SK-N-SH (cell line): ENCODE results near the gene LRP5. TPM values are rescaled to one million over a fixed set of nuclear protein-coding genes. Genes with fewer than 3 reads are reported as not detected.

Experiments
- CTCF ChIA-PET: fragments of 300-600, 350-600 bp; formaldehyde crosslinking; extraction: SDS; loops from one replicate; lab custom pipeline; 2021; lab: Yijun Ruan, JAX
- POLR2A ChIA-PET: fragments of 350-600 bp; sonication (Branson Sonifier 250); formaldehyde crosslinking; extraction: SDS; loops from one replicate; lab custom pipeline; 2020; ENCODE audit warnings: antibody characterized with exemption, inconsistent platforms; lab: Yijun Ruan, JAX
- DNase-seq: peaks from one replicate; pipeline ENCODE4 v3.0.0; 2012
- H2AFZ ChIP-seq: fragments of 200-600 bp; sonication (generic); 2 replicates; pipeline ENCODE4 v1.8.1; 2016; ENCODE audit warnings: antibody characterized with exemption, mild to moderate bottlenecking, low read depth
- H3F3A ChIP-seq: fragments of 200-600 bp; sonication (generic); replicated peaks from 2 replicates; pipeline ENCODE3; 2016; ENCODE audit warnings: antibody characterized with exemption, mild to moderate bottlenecking; ENCODE audit not compliant: insufficient read depth
- H3K27ac ChIP-seq, 2 experiments: fragments of 200-500 bp in 1 of 2; fragments of 200-600 bp in 1 of 2; sonication (Bioruptor generic) in 1 of 2; sonication (generic), shearing (Covaris generic) in 1 of 2; 2 replicates each; pipeline versions ENCODE4 v1.5.1 to v1.6.1; 2014 to 2016; ENCODE audit warnings: low read depth in 2 of 2, inconsistent platforms in 1 of 2, low read length in 1 of 2, mild to moderate bottlenecking in 1 of 2, mixed read lengths in 1 of 2
- H3K27me3 ChIP-seq: fragments of 200-600 bp; sonication (generic), shearing (Covaris generic); 2 replicates; pipeline ENCODE4 v1.6.1; 2016; ENCODE audit warnings: mixed run types; ENCODE audit not compliant: insufficient read depth
- H3K36me3 ChIP-seq, 2 experiments: fragments of 200-500 bp in 1 of 2; fragments of 200-600 bp in 1 of 2; sonication (Bioruptor generic) in 1 of 2; sonication (generic) in 1 of 2; replicated peaks in 1 of 2; 2 replicates each; pipeline versions ENCODE3 to v1.5.1; 2014 to 2016; ENCODE audit warnings: low read length in 1 of 2, mild to moderate bottlenecking in 1 of 2; ENCODE audit not compliant: insufficient read depth in 2 of 2, control insufficient read depth in 1 of 2
- H3K4me1 ChIP-seq, 2 experiments: fragments of 200-500 bp in 1 of 2; fragments of 200-600 bp in 1 of 2; sonication (Bioruptor generic) in 1 of 2; sonication (generic), shearing (Covaris generic) in 1 of 2; 2 replicates each; pipeline versions ENCODE4 v1.5.1 to v1.6.1; 2014 to 2016; ENCODE audit warnings: low read depth in 1 of 2, low read length in 1 of 2, mixed run types in 1 of 2; ENCODE audit not compliant: insufficient read depth in 2 of 2, control insufficient read depth in 1 of 2
- H3K4me2 ChIP-seq: fragments of 200-600 bp; sonication (generic), shearing (Covaris generic); 2 replicates; pipeline ENCODE4 v1.6.1; 2017; ENCODE audit warnings: mixed run types
- H3K4me3 ChIP-seq, 2 experiments: fragments of 200-500 bp in 1 of 2; fragments of 200-600 bp in 1 of 2; sonication (Bioruptor generic) in 1 of 2; sonication (generic), shearing (Covaris generic) in 1 of 2; 2 replicates each; pipeline versions ENCODE4 v1.5.1 to v1.8.1; 2014 to 2016; ENCODE audit warnings: low read depth in 2 of 2, inconsistent platforms in 1 of 2, low read length in 1 of 2, mild to moderate bottlenecking in 1 of 2, mixed read lengths in 1 of 2, moderate library complexity in 1 of 2
- H3K79me2 ChIP-seq: fragments of 200-600 bp; sonication (generic); 2 replicates; pipeline ENCODE4 v1.8.1; 2017; ENCODE audit warnings: mild to moderate bottlenecking; ENCODE audit not compliant: insufficient read depth
- H3K9ac ChIP-seq: fragments of 200-600 bp; sonication (generic); 2 replicates; pipeline ENCODE4 v1.6.1; 2017; ENCODE audit warnings: mixed run types
- H3K9me2 ChIP-seq: fragments of 200-600 bp; sonication (generic); 2 replicates; pipeline ENCODE4 v1.6.1; 2017; ENCODE audit warnings: mixed run types
- H3K9me3 ChIP-seq: fragments of 200-600 bp; sonication (generic); 2 replicates; pipeline ENCODE4 v1.6.1; 2017; ENCODE audit warnings: mixed run types, mild to moderate bottlenecking, moderate library complexity
- H4K20me1 ChIP-seq: fragments of 200-600 bp; sonication (generic); 2 replicates; pipeline ENCODE4 v1.6.1; 2017; ENCODE audit warnings: mild to moderate bottlenecking, mixed run types; ENCODE audit not compliant: insufficient read depth
- CTCF ChIP-seq: fragments of 200-600 bp; sonication (generic); IDR thresholded peaks from 2 replicates; pipeline ENCODE4 v1.6.1; 2017; ENCODE audit warnings: antibody characterized with exemption, mild to moderate bottlenecking, moderate library complexity
- ELF1 ChIP-seq: IDR thresholded peaks from 2 replicates; pipeline ENCODE4 v1.4.0; 2012
- EP300 ChIP-seq, 2 experiments: IDR thresholded peaks; 2 replicates each; pipeline versions ENCODE4 v1.4.0 to v1.6.1; 2012; ENCODE audit warnings: borderline replicate concordance in 1 of 2, low read depth in 1 of 2, low read length in 1 of 2
- EZH2phosphoT487 ChIP-seq: fragments of 200-600 bp; sonication (generic); IDR thresholded peaks from 2 replicates; pipeline ENCODE4 v1.6.1; 2017; ENCODE audit warnings: low read depth, mixed run types, mild to moderate bottlenecking, antibody characterized with exemption, moderate library complexity, borderline replicate concordance
- FOSL2 ChIP-seq: IDR thresholded peaks from 2 replicates; pipeline ENCODE4 v1.4.0; 2012; ENCODE audit warnings: low read depth, mild to moderate bottlenecking, moderate library complexity, borderline replicate concordance
- FOXM1 ChIP-seq: IDR thresholded peaks from 2 replicates; pipeline ENCODE4 v1.4.0; 2012; ENCODE audit warnings: low read depth, mild to moderate bottlenecking
- MAX ChIP-seq: IDR thresholded peaks from 2 replicates; pipeline ENCODE4 v1.4.0; 2012; ENCODE audit warnings: low read depth
- MEF2A ChIP-seq: IDR thresholded peaks from 2 replicates; pipeline ENCODE4 v1.4.0; 2012; ENCODE audit warnings: low read depth, borderline replicate concordance
- NFIC ChIP-seq: IDR thresholded peaks from 2 replicates; pipeline ENCODE4 v1.4.0; 2012; ENCODE audit warnings: borderline replicate concordance
- NRF1 ChIP-seq: IDR thresholded peaks from 2 replicates; pipeline ENCODE4 v1.6.1; 2012; ENCODE audit warnings: low read depth, mild to moderate bottlenecking, low read length
- PBX3 ChIP-seq: IDR thresholded peaks from 2 replicates; pipeline ENCODE4; 2012
- POLR2AphosphoS5 ChIP-seq: IDR thresholded peaks from 2 replicates; pipeline ENCODE4 v1.6.1; 2012; ENCODE audit warnings: low read depth, low read length
- RAD21 ChIP-seq: IDR thresholded peaks from 2 replicates; pipeline ENCODE4 v1.6.1; 2012; ENCODE audit warnings: mild to moderate bottlenecking, low read length
- RCOR1 ChIP-seq: fragments of 150-350 bp; IDR thresholded peaks from 2 replicates; pipeline ENCODE4 v1.6.1; 2017; ENCODE audit warnings: antibody characterized with exemption, low read length
- RFX5 ChIP-seq: IDR thresholded peaks from 2 replicates; pipeline ENCODE4 v1.6.1; 2012; ENCODE audit warnings: mild to moderate bottlenecking, improper control_type of control experiment, low read length
- RXRA ChIP-seq: IDR thresholded peaks from 2 replicates; pipeline ENCODE4 v1.4.0; 2012; ENCODE audit warnings: low read depth, mild to moderate bottlenecking, borderline replicate concordance
- SIN3A ChIP-seq: IDR thresholded peaks from 2 replicates; pipeline ENCODE4 v1.6.1; 2012; ENCODE audit warnings: low read depth, mild to moderate bottlenecking, low read length, moderate library complexity, borderline replicate concordance
- SMC3 ChIP-seq: IDR thresholded peaks from 2 replicates; pipeline ENCODE4 v1.6.1; 2012; ENCODE audit warnings: low read depth, low read length, improper control_type of control experiment
- TAF1 ChIP-seq: IDR thresholded peaks from 2 replicates; pipeline ENCODE4 v1.6.1; 2012; ENCODE audit warnings: low read depth, mild to moderate bottlenecking, low read length, moderate library complexity, borderline replicate concordance
- TCF12 ChIP-seq: IDR thresholded peaks from 2 replicates; pipeline ENCODE4 v1.4.0; 2012
- TEAD4 ChIP-seq: IDR thresholded peaks from 2 replicates; pipeline ENCODE4 v1.4.0; 2012; ENCODE audit warnings: mild to moderate bottlenecking, borderline replicate concordance; ENCODE audit not compliant: insufficient read depth
- USF1 ChIP-seq: IDR thresholded peaks from 2 replicates; pipeline ENCODE4 v1.4.0; 2012; ENCODE audit warnings: low read depth, borderline replicate concordance
- ZBTB33 ChIP-seq: IDR thresholded peaks from 2 replicates; pipeline ENCODE4 v1.4.0; 2012; ENCODE audit warnings: low read depth, borderline replicate concordance
- WGBS: methylation state at CpG from one replicate; pipeline ENCODE4 v1.1.6; 2017; ENCODE audit warnings: low lambda C conversion rate; 5-methylcytosine and 5-hydroxymethylcytosine counted together
- polyA plus RNA-seq, 3 experiments: library from polyadenylated mRNA; depleted of rRNA; stranded (reverse); fragments of >200 nt; gene quantifications; 2 replicates each; pipeline ENCODE4 v1.2.3, GENCODE V29; 2012
- TF ChIP-seq, protein P1 (sequence below): fragments of 150-350 bp; IDR thresholded peaks from 2 replicates; pipeline ENCODE4 v1.6.1; 2016; ENCODE audit warnings: mild to moderate bottlenecking, low read depth, low read length

The LRP5 gene
- polyA plus RNA-seq, 1 of the 3 experiments (the other 2 are of a cell fraction), result 15.0 TPM

DNA sequence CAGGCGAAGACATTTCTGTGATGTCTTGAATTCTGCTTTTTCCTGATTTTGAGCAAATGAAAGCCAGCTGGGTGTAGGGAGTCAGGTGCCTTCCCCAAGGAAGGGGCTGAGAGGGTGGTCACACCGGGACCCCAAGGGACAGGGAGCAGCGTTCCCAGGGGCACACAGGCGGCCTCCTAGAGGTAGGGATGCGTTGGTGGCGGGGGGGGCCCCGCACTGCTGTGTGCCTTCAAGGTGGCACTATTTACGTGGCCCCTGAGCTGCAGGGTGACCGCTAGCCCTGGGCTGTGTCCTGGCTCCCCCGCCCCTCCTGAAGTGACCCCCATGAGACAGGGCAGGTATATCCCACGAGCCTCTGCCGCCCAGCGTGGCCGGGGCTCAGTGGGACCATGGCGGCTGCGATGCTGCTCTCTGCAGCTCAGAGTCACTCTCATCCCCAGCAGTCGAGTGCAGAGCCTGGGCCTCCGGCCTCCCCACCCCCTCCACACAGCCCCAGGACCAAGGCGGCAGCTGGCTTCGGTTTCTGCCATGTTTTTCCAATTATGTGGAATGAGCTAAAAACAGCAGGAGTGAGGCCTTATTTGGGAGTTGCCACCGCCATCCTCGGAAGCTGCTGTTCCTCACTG lies 60.9 kb downstream of the LRP5 start:
- H3K27me3 ChIP-seq, result no peaks in the 10 kb centered on the region
- ChIA-PET CTCF (interaction anchor here (0.9 to 5.4 kb wide), 11 partner anchors 12 to 122 kb away, joined by 3 to 34 read pairs (median 4); partner anchors contain the start of gene LRP5), POLR2A (interaction anchor here (0.7 to 2.6 kb wide), 10 partner anchors 9 to 376 kb away, joined by 3 to 16 read pairs (median 4); partner anchors contain the start of genes C11orf24 and LRP5)
- H4K20me1 ChIP-seq, result no peaks in the 10 kb centered on the region
- peak overlapping the region; percentile 72 to 100; a peak in 3 of 4 replicates for H3K27ac ChIP-seq
- 15% methylated on average over 8 of the region's 22 CpGs for WGBS
- peak; percentile 94 for DNase-seq
- no peaks in the 10 kb centered on the region for H3K79me2 ChIP-seq
- peaks cover 23 to 91% of the 10 kb centered on the region in 2 experiments for H3K4me1 ChIP-seq
- no peak overlapping the region; a peak in 2 of 4 replicates for H3K4me3 ChIP-seq
- H3K9me3 ChIP-seq, result no peaks in the 10 kb centered on the region
- no peaks in the 10 kb centered on the region for H3K36me3 ChIP-seq
- H3K4me2 ChIP-seq, result peak overlapping the region; percentile 70
- peak overlapping the region; percentile 52; the same call in 1 of the 2 replicates for H2AFZ ChIP-seq
- no peaks in the 10 kb centered on the region for H3K9me2 ChIP-seq
- H3F3A ChIP-seq, result no peaks in the 10 kb centered on the region
- H3K9ac ChIP-seq, result no peak overlapping the region; the same call in 1 of the 2 replicates
- TF ChIP-seq MEF2A (no peak), RXRA (no peak), ZBTB33 (no peak), FOXM1 (no peak), PBX3 (no peak), NFIC (no peak), ELF1 (no peak), SIN3A (no peak), USF1 (no peak), NRF1 (no peak), CTCF (no peak), POLR2AphosphoS5 (peak; percentile 69), SMC3 (no peak), RFX5 (no peak), MAX (peak; percentile 35; the same call in 1 of the 2 replicates), TEAD4 (no peak), RAD21 (peak; percentile 30), EZH2phosphoT487 (no peak), TAF1 (no peak), RCOR1 (peak; percentile 69; the same call in 1 of the 2 replicates), EP300 (IDR thresholded peaks at IDR 0.05; ENCODE audit: borderline replicate concordance in 1 of 2, low read depth in 1 of 2, low read length in 1 of 2) (peak in 1 of 2 experiments; percentile 63; a peak in 2 of 4 replicates), TCF12 (peak; percentile 88), FOSL2 (no peak)
- TF ChIP-seq, protein P1, sequence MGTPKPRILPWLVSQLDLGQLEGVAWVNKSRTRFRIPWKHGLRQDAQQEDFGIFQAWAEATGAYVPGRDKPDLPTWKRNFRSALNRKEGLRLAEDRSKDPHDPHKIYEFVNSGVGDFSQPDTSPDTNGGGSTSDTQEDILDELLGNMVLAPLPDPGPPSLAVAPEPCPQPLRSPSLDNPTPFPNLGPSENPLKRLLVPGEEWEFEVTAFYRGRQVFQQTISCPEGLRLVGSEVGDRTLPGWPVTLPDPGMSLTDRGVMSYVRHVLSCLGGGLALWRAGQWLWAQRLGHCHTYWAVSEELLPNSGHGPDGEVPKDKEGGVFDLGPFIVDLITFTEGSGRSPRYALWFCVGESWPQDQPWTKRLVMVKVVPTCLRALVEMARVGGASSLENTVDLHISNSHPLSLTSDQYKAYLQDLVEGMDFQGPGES, result no peak
